Large intestine (tissue), 3 donors: ENCODE measurements around the gene NAGLU. TPM values are rescaled to one million over a fixed set of nuclear protein-coding genes. Genes with fewer than 3 reads are reported as not detected.

Experiments
- DNase-seq, 2 donors: peaks; one replicate each; pipeline versions ENCODE4 v3.0.0 to v3.0.0-alpha.2; 2013
- H3K27ac ChIP-seq: one replicate; pipeline ENCODE4 v1.5.1; 2013; ENCODE audit warnings: low read length
- H3K27me3 ChIP-seq: 2 replicates; pipeline ENCODE4 v1.6.1; 2013; ENCODE audit warnings: low read length; ENCODE audit not compliant: control insufficient read depth, insufficient read depth
- H3K36me3 ChIP-seq: 2 replicates; pipeline ENCODE4 v1.6.1; 2013; ENCODE audit warnings: low read length; ENCODE audit not compliant: control insufficient read depth, insufficient read depth
- H3K4me1 ChIP-seq: one replicate; pipeline ENCODE4 v1.6.1; 2013; ENCODE audit warnings: low read length; ENCODE audit not compliant: control insufficient read depth, insufficient read depth
- H3K4me3 ChIP-seq: one replicate; pipeline ENCODE4 v1.5.1; 2013; ENCODE audit warnings: low read length
- H3K9me3 ChIP-seq: one replicate; pipeline ENCODE4 v1.6.1; 2013; ENCODE audit warnings: mild to moderate bottlenecking, low read depth, low read length, moderate library complexity; ENCODE audit not compliant: control insufficient read depth
- WGBS: methylation state at CpG from one replicate; pipeline ENCODE4 v1.1.5; 2013; ENCODE audit warnings: low lambda C conversion rate; ENCODE audit not compliant: insufficient coverage; 5-methylcytosine and 5-hydroxymethylcytosine counted together
- polyA plus RNA-seq: library from polyadenylated mRNA; unstranded; fragments of 120-200 nt; gene quantifications from one replicate; pipeline ENCODE4 v1.2.1, GENCODE V29; 2013

Gene NAGLU
- polyA plus RNA-seq, 1 donor: 32.9 TPM

GRCh38 chr17:42590886-42591285 lies 54.8 kb downstream of the NAGLU start:
- Histone ChIP-seq H3K27ac (no peak overlapping the region), H3K4me1 (no peaks in the 10 kb centered on the region), H3K36me3 (peaks cover 58% of the 10 kb centered on the region), H3K4me3 (no peak overlapping the region), H3K27me3 (no peaks in the 10 kb centered on the region), H3K9me3 (no peaks in the 10 kb centered on the region)
- DNase-seq: no peak
- WGBS: no CpG with 5 or more reads among the region's 2 CpGs

- Histone ChIP-seq H3K27me3 (no peaks in the 10 kb centered on the region), H3K4me1 (no peaks in the 10 kb centered on the region), H3K4me3 (no peak overlapping the region), H3K9me3 (no peaks in the 10 kb centered on the region), H3K27ac (no peak overlapping the region), H3K36me3 (peaks cover 52% of the 10 kb centered on the region)
- no peak for DNase-seq
- WGBS: no CpG with 5 or more reads among the region's 9 CpGs
These were observed 55.4 kb downstream of the NAGLU start for GRCh38 chr17:42591411-42591810.

Other genes with a start within 250 kb of the NAGLU start
- 14.2 TPM for gene STAT5A, start 247.7 kb upstream of the NAGLU start, polyA plus RNA-seq
- gene STAT3, start 147.8 kb upstream of the NAGLU start, polyA plus RNA-seq: 193 TPM
- gene CAVIN1, start 113.0 kb upstream of the NAGLU start, polyA plus RNA-seq: 71.0 TPM
- 114 TPM for gene ATP6V0A1, start 77.4 kb upstream of the NAGLU start, polyA plus RNA-seq
- 2.1 TPM for gene HSD17B1, start 16.7 kb downstream of the NAGLU start, polyA plus RNA-seq
- gene COASY, start 25.9 kb downstream of the NAGLU start, polyA plus RNA-seq: 65.6 TPM
- 52.0 TPM for gene MLX, start 30.9 kb downstream of the NAGLU start, polyA plus RNA-seq
- gene PSMC3IP, start 41.5 kb downstream of the NAGLU start, polyA plus RNA-seq: 8.6 TPM
- gene RETREG3, start 73.1 kb downstream of the NAGLU start, polyA plus RNA-seq: 36.8 TPM
- 40.0 TPM for gene TUBG1, start 73.4 kb downstream of the NAGLU start, polyA plus RNA-seq
- gene TUBG2, start 123.0 kb downstream of the NAGLU start, polyA plus RNA-seq: 16.2 TPM
- 9.2 TPM for gene PLEKHH3, start 140.8 kb downstream of the NAGLU start, polyA plus RNA-seq
- 1.2 TPM for gene CCR10, start 145.6 kb downstream of the NAGLU start, polyA plus RNA-seq
- 7.5 TPM for gene CNTNAP1, start 146.3 kb downstream of the NAGLU start, polyA plus RNA-seq
- gene EZH1, start 208.8 kb downstream of the NAGLU start, polyA plus RNA-seq: 37.6 TPM
- gene RAMP2, start 225.0 kb downstream of the NAGLU start, polyA plus RNA-seq: 45.9 TPM
- 78.1 TPM for gene VPS25, start 237.2 kb downstream of the NAGLU start, polyA plus RNA-seq
- 16.9 TPM for gene WNK4, start 244.4 kb downstream of the NAGLU start, polyA plus RNA-seq